ENCODE measurements around the gene LHX3. TPM values are rescaled to one million over a fixed set of nuclear protein-coding genes. Genes with fewer than 3 reads are reported as not detected.

The LHX3 gene
- total and polyA plus RNA-seq, 8 donors = not detected

DNA sequence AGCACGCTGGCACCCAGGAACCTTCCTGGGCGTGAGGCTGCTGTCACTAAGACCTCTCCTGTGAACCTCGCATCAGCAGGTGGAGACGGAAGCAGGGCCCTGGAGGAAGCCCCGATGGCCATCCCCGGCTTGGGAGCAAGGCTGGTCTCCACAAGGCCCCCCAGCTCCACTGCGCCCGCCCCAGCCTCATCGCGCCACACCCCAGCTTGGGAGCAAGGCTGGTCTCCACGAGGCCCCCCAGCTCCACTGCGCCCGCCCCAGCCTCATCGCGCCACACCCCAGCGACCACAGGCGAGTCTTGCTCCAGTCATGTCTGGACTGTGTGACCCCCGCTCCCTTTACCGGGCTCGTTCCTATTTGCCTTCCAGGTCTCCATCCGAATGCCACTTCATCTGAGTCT is 29.7 kb upstream of the LHX3 start:
- Histone ChIP-seq H3K27me3 (no peaks in the 10 kb centered on the region), H3K9me3 (no peaks in the 10 kb centered on the region), H3K27ac (no peak overlapping the region), H3K36me3 (no peaks in the 10 kb centered on the region), H3K4me1 (peaks cover 5 to 7% (median 7%) of the 10 kb centered on the region in 3 donors), H3K4me3 (no peak overlapping the region)
- WGBS, 2 donors = 93 to 95% methylated on average over 21 of the region's 21 CpGs
- ATAC-seq (no peak), DNase-seq (peak in 2 of 6 donors; percentile 33 to 80), FAIRE-seq (no peak)
- intact Hi-C loops (cut with DNase I) = no loop called here
- TF ChIP-seq, protein P1, sequence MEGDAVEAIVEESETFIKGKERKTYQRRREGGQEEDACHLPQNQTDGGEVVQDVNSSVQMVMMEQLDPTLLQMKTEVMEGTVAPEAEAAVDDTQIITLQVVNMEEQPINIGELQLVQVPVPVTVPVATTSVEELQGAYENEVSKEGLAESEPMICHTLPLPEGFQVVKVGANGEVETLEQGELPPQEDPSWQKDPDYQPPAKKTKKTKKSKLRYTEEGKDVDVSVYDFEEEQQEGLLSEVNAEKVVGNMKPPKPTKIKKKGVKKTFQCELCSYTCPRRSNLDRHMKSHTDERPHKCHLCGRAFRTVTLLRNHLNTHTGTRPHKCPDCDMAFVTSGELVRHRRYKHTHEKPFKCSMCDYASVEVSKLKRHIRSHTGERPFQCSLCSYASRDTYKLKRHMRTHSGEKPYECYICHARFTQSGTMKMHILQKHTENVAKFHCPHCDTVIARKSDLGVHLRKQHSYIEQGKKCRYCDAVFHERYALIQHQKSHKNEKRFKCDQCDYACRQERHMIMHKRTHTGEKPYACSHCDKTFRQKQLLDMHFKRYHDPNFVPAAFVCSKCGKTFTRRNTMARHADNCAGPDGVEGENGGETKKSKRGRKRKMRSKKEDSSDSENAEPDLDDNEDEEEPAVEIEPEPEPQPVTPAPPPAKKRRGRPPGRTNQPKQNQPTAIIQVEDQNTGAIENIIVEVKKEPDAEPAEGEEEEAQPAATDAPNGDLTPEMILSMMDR (IDR thresholded peaks at IDR 0.05) = no peak

GRCh38 chr9:136233868-136234267 is 28.9 kb upstream of the LHX3 start:
- Histone ChIP-seq H3K4me3 (no peak overlapping the region), H3K9me3 (no peaks in the 10 kb centered on the region), H3K27me3 (no peaks in the 10 kb centered on the region), H3K4me1 (peaks cover 0 to 3% (median 0%) of the 10 kb centered on the region in 3 donors), H3K27ac (no peak overlapping the region), H3K36me3 (no peaks in the 10 kb centered on the region)
- DNase-seq = peak in 2 of 6 donors; percentile 12 to 37
- TF ChIP-seq, protein P1 (IDR thresholded peaks at IDR 0.05) = no peak
- no peak for ATAC-seq
- FAIRE-seq = no peak
- intact Hi-C loops (cut with DNase I) = no loop called here
- 84 to 87% methylated on average over 14 of the region's 14 CpGs for WGBS, 2 donors

DNA sequence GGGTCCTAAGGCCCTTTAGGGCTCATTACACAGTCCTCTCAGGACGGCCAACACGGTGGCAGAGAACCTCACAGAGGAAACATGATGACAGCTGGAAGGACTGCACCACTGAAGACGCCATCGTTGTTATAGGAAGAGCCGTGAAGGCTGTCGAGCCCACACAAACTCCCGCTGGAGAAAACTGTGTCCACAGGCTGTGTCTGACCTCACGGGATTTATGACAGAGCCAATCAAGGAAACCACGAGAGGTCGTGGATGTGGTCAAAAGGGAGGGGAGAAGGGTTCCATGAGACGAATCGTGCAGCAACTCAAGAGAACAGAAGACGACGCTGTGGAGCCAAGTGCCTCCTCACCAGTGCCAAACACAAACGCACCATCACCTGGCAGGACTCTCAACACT is 28.5 kb upstream of the LHX3 start:
- Histone ChIP-seq H3K36me3 (no peaks in the 10 kb centered on the region), H3K9me3 (no peaks in the 10 kb centered on the region), H3K4me3 (no peak overlapping the region), H3K27ac (no peak overlapping the region), H3K27me3 (no peaks in the 10 kb centered on the region), H3K4me1 (peaks cover 0 to 2% (median 0%) of the 10 kb centered on the region in 3 donors)
- ATAC-seq = no peak
- intact Hi-C loops (cut with DNase I) = no loop called here
- TF ChIP-seq, protein P1 (IDR thresholded peaks at IDR 0.05) = no peak
- 86% methylated on average over 15 of the region's 15 CpGs for WGBS, 2 donors
- peak in 2 of 6 donors; percentile 0 to 17 for DNase-seq
- no peak for FAIRE-seq

DNA sequence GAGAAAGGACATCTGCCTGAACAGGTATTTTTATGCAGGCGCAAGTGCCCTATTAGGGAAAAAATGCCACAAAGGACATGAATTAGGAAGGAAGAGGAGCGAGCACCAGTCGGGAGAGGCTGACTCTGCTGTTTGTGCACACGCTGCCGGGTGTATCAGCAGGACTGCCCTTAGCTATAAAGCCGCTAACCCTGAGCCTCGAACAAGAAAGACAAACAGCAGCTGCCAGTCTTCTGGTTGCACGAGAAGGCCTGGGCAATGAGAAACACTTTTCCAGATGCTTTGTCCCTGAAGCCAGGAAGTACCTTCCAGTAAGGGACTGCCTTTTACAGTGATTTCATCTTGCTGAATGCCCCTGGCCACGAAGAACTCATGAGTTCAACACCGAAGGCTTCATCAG is 28.0 kb upstream of the LHX3 start:
- no peaks in the 10 kb centered on the region for H3K9me3 ChIP-seq
- TF ChIP-seq, protein P1 (IDR thresholded peaks at IDR 0.05) = no peak
- H3K4me3 ChIP-seq = no peak overlapping the region
- intact Hi-C loops (cut with DNase I) = no loop called here
- no peak overlapping the region for H3K27ac ChIP-seq
- no peaks in the 10 kb centered on the region for H3K36me3 ChIP-seq
- FAIRE-seq = no peak
- no peaks in the 10 kb centered on the region for H3K4me1 ChIP-seq
- H3K27me3 ChIP-seq = no peaks in the 10 kb centered on the region
- DNase-seq = peak in 2 of 6 donors; percentile 3 to 23
- peak in 3 of 4 donors; percentile 39 to 56 (median 40) for ATAC-seq
- WGBS, 2 donors = 52 to 66% methylated on average over 10 of the region's 10 CpGs

DNA sequence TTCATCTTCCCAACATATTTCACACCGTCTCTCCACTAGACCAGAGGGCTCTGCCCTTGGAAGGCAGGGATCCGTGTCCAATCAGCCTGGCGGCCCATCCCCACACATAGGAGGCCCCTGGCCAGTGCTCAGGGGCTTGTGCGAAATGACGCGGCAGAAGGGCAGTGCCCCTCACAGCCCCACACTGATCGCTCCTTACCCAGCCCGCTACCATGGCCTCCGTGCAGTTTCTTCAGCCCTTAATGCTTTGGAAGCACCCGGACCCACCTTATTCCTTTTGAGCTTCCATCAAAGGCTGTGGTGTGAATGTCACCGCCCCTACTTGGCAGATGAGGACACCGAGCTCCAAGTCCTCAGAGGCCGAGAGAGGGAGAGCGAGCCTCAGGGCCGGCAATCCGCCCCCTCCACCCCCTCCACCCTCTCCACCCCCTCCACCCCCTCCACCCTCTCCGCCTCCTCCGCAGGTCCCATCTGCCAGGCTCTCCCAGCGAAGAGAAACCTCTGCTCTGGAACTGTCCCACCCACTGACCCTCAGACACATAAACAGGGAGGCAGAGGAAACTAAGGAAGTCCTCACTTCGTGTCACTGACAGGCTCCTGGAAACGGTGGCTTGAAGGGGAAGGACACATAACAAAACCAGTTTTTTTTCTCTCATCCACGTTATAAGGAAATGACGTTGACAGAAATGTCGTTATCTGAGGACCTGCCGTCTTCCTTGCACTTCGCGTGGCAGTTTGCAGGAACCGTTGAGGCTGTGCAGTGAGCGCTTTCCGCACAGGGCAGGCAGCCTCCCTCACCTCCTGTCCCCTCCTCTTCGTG is 26.8 kb upstream of the LHX3 start:
- intact Hi-C loops (cut with DNase I) = no loop called here
- H3K27ac ChIP-seq = no peak overlapping the region
- no peak overlapping the region for H3K4me3 ChIP-seq
- no peaks in the 10 kb centered on the region for H3K36me3 ChIP-seq
- no peaks in the 10 kb centered on the region for H3K9me3 ChIP-seq
- H3K27me3 ChIP-seq = no peaks in the 10 kb centered on the region
- DNase-seq (peak in 1 of 6 donors; percentile 39), ATAC-seq (peak in 3 of 4 donors; percentile 16 to 29 (median 19)), FAIRE-seq (no peak)
- no peaks in the 10 kb centered on the region for H3K4me1 ChIP-seq
- 87 to 88% methylated on average over 31 of the region's 31 CpGs for WGBS, 2 donors
- TF ChIP-seq, protein P1 (IDR thresholded peaks at IDR 0.05) = no peak
